Stimulated activated CD4-positive, alpha-beta T cell treated with anti-CD3 and anti-CD28 coated beads, TNF-alpha, amount 100 ng/mL, for 24 hours (primary cell): ENCODE measurements around the gene LRRC4B.

Experiments used
- DNase-seq, 3 experiments: peaks; one replicate each; pipeline ENCODE4 v3.0.0-alpha.2; 2020; ENCODE audit warnings: low read depth in 3 of 3

LRRC4B gene

DNA sequence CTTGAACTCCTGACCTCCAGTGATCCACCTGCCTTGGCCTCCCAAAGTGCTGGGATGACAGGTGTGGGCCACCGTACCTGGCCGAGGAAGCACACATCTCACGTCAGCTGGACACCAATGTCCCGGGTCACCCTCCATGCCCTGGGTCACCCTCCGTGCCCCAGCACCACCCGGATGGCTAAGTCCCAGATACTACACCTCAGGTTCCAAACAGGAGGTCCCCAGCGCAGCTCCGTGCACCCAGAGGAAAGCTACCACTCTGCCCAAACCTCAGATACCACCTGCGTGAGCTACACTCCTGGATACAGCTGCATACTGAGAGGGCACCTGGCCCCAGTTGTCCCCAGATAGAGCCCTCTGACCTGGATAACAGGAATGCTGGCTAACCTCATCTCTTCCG, 14.0 kb downstream of the LRRC4B start:
- DNase-seq = no peak

DNA sequence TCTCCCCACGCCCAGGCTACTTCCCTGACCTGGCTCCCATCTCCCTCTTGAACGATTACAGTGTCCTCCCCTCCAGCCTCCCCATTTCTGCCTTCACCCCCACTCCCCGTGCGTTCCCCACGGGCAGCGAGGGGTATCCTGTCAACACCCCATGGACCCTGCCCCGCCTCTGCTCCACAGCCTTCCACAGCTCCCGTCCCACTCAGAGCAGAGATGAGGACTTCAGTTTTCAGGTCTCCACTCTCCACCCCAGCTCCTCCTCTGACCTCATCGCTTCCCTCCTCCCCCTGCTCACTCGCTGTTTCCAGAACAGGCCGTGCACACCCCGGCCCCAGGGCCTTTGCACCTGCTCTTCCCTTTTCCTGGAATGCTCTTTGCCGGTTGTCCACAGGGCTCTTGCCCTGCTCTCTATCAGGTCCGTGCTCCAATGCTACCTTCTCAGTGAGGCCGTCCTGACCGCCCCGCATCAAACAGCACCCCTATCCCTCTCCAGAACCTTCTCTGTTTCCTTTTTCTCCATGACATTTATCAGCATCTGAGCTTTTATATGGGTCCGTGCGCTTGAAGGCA, 15.0 kb downstream of the LRRC4B start:
- DNase-seq = no peak

DNA sequence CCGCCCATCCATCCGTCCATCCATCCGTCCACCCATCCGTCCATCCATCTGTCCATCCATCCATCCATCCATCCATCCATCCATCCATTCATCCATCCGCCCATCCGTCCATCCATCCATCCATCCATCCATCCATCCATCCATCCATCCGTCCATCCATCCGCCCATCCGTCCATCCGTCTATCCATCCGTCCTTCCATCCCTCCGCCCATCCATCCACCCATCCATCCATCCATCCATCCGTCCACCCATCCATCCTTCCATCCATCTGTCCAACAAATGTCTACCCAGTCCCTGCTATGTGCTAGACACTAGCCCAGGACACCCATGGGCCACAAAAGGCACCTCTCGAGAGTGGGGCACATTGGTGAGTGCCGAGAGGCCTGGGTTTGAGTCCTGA, 15.7 kb downstream of the LRRC4B start:
- DNase-seq = no peak

DNA sequence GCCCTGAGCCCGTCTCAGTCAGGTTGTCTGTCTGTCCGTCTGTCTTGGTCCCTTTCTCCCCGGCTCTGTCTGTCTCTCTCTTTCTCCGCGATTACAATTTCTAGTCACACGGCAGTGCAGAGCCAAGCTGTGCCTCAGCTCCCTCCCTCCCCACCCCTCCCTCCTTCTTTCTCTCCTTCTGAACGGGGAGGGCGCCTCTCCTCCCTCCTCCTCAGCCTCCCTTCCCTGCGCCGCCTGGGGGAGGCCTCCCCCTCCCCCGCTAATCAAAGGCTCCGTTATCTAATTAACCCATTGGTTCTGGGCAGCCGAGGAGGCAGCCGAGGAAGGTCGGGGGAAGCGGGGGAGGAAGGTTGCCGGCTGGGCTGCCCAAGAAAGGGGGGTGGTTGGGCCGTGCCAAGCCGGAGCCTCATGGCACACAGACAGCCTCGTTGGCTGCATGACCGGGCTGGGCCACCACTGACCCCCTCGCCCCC, 16.5 kb downstream of the LRRC4B start:
- no peak for DNase-seq

DNA sequence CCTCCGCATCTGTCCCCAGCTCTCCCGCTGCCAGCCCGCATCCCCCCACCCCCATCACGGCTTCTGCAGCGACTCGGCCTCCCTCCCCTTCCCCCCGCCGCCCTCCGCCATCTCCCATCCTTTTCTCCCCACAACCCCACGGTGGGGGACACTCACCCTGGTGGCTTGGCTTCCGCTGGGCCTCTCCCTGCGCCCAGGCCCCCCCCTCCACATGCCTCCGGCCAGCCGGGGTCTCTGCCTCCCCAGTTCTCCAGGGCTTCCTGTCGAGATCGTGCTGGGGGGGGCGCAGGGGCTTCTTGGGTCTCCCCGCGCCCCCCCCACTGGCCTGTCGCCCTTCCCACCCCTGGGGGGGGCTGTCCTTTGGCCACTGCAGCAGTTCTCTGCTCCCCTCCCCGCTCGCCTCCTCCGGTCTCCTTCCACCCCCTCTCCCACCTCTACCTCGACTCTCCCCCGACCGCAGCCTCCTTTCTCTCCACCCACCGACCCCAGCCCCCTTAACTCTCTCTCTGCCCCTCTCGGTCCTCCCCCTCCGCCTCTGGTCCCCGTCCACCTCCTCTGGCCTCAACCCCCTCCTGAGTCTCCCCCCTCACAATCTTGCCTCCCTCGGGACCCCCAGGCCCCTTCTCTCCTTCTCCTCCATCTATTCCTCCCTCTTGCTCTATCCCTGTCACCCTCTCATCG, 17.1 kb downstream of the LRRC4B start:
- no peak for DNase-seq

DNA sequence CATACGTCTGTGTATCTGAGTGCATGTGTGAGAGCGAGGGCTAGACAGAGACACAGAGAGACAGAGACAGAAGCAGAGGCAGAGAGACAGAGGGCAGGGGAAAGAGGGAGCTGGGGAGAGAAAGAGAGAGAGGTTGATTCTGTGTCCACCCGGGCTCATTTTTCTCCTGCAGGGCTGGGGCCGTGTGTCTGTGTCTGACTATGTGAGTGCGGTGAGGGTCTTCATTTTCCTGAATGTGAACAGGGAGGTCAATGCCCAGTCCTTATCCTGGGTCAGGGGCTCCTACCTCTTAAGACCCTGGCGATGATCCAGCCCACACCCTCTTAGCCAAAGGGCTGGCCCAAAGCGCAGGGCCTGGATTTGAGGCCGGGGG, 17.7 kb downstream of the LRRC4B start:
- no peak for DNase-seq

DNA sequence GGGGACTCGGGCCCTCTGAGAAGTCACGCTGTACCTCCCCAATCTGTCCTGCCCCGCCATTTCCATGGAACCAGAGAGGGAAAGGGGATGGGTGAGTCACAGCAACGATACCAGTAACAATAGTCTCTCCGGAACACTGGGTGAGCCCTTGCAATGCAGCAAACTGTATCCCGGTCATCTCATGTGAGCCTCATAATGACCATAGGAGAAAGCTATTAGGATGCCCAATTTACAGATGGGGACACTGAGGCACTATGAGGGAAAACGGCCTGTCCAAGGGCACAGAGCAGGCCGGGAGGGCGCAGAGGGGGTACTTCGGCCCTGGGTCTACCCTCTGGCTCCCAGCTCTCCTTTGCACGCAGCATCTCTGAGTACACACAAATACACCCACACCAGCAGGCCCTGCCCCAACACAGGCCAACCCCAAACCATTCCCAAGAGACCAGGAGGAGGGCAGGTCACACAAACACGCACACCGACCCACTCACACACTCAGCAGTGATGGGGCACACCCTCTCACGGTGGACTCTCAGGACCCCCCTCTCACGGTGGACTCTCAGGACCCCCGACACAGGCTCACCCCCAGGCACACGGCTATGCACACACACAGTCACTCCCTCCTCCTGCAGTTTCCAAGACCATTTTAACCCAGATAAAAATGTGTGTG, 18.2 kb downstream of the LRRC4B start:
- DNase-seq = no peak

DNA sequence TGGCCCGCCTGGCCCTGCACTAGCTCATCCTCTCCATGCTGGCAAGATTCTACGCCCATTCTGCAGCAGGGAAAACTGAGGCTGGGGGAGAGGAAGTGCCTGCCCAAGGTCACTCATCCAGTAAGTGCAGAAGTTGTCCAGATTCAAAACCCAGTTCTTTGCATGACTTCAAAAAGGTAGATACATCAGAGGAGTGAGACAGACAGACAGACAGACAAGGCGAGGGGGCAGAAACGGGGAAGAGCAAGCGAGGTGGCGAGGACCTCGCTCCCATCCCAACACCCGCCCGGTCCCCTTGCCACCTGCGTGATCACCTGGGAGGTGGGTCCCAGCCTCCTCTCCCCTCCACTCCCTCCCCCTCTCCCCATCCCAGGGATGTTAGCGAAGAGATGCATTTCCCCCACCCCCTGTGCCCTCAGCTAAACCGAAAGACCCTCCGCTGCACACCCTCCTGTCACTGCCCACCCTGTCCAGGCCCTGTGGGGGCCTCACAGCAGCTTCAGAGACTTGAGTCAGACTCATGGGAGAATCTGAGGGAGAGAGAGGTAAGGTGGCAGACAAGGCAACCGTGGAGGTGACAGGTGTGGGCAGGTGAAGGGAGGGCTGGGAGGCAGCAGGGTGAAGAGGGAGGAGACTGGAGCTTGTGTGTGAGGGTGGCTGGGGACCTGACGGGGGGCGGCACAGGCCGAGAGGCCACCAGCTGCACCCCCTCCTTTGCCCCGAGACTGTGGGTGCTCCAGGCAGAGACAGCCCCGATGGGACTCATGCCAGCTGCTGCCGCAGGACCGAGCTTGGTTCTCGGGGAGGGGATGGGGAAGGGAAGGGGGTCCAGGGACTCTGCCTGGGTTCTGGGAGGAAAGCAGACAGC, 18.9 kb downstream of the LRRC4B start:
- DNase-seq = no peak

DNA sequence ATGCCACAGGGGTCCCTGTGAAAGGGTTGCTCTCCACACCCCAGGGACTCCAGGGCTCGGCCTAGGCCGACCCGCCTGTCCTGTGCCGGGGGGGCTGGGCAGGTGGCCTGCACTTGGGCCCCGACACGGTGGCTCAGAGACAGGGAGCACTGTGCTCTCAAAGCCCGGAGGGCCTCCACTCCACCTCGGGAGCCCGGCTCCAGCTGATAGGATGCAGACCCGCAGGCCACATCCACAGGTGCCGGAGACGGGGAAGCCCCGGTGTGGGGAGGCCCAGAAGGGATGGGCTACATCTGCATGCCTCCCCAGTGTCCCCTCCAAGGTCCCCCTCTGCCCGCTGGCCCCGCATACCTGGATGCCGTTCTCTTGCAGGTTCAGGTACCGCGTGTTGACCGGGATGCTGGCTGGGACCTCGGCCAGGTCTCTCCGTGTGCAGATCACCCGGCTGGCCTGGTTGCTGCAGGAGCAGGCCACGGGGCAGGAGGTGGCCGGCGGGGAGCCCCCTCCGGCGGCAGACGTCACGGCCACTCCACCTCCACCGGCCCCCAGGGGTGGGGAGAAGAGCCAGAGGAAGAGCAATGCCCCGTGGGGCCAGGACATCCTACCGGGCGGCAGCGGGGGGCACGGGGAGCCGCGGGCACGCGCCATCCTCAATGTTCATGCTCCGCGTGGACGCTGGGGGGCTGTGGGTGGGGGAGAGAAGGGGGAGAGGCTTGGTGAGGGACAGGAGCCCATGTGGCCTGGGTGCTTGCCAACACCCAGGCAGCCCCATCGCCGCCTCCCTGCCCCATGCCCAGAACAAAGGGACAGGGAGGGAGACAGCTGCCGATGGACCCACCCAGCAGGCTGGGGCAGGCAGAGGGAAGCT, 19.8 kb downstream of the LRRC4B start:
- no peak for DNase-seq

DNA sequence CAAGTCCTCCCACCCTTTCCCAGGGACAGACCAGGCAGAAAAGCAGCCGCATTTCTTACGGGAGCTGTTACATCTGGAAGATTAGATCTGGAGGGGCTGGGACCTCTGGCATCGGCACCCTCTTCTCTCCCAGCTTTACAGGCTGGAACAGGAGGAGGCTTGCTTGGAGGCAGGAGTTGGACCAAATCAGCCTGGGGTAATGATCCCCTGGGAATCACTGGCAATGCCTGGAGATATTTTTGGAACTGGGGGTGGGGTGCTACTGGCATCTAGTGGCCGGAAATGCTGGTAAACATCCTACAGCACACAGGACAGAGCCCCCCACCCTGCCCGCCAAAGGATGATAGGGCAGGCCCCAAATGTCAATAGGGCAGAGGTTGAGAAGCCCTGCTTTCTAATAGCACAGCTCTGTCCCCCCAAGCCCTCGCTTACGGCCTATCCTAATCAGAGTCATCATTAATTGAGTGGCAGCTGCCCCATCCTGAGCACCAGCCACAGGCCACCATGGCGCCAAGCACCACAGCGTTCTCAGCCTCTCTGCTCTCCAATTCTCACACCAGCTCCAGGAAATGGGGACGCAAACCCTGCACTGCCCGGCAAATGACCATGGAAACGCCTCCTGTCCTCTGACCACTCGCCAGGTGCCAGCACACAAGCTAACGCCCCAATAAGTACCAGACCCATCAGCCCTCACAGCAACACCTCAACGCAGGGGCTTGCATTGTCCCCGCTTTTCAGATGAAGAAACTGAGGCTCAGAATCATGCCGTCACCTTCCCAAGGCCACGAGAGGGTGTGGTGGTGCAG, 20.6 kb downstream of the LRRC4B start:
- no peak for DNase-seq

DNA sequence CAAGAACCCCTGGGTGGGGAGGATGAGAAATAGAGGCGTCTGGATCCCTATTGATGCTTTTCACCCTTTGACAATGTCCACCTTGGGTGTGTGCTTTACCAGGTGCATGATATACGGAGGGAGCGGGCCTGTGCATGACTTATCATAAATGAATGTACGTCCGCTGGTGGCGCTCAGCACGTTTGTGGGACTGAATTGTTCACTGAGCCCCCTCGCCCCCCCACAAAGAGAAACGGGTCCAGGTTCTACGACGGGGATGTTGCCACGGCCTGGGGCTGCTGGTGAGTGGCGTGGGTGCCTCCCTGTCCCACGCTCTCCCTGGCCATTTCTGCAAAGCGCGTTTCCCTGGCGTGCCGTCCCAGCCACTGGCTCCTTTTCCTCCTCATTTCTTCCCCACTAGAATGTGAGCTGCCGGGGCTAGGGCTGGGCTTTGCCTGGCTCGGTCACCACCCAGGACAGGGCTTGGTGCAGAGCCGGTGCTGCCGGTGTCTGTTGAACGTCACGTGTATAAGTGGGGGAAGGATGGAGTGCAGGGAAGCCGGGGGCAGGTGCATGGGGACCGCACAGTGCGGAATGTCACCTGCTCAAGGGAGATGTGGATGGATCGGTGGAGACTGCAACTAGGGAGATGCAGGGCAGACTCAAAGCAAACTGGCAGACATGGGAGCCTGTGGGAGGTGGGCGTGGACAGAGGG, 21.6 kb downstream of the LRRC4B start:
- DNase-seq = no peak

DNA sequence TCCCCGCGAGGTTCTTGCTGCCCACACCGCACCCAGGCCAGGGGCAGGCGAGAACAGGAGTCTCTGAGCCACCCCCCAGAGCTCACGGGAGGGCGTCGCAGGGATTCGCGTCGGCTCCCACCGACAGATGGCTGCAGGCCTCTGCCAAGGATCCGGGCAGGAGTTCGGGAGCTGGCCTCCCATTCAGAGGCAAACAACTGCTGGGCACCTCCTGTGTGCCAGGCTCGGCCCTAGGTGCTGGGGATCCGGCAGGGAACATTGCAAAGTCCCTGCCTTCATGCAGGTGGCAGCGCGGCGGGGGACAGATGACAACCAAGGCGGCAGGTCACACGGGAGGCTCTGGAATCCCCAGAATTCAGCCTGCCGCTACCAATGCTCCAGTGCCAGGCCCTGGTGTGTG, 25.3 kb downstream of the LRRC4B start:
- no peak for DNase-seq

DNA sequence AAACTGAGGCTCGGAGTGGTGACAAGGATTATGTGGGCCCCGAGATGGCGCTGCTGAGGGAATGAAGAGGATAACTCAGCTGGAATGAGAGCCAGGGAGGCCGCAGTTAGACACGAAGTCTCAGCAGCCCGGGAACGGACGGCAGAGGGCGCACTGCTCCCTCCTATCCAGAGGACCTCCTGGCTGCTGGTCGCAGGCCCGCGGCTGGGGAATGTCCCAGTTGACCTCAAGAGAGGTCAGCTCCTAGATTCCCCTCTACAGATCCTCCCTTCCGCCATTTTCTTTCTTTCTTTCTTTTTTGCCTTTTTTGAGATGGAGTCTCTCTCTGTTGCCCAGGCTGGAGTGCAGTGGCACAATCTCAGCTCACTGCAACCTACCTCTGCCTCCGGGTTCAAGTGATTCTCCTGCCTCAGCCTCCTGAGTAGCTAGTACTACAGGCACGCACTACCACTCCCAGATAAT, 30.4 kb downstream of the LRRC4B start:
- peak; percentile 34 to 70 (median 40) for DNase-seq

DNA sequence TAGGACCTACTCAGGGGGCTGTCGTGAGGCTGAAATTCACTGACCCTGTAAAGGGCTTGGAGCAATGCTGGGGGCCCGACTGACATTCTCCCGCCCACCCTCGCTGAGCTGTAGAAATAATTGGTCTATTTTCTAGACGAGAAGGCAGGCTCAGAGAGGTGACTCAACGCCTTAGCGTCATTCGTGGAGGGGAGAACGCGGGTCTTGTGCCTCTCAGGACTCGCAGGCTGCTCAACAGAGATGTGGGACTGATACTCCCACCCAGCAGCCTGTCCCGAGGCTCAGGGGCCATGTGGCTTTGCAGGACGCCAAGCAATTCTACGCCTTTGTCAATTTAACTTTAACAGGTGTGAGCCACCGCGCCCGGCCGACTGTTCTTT, 30.9 kb downstream of the LRRC4B start:
- DNase-seq = no peak

DNA sequence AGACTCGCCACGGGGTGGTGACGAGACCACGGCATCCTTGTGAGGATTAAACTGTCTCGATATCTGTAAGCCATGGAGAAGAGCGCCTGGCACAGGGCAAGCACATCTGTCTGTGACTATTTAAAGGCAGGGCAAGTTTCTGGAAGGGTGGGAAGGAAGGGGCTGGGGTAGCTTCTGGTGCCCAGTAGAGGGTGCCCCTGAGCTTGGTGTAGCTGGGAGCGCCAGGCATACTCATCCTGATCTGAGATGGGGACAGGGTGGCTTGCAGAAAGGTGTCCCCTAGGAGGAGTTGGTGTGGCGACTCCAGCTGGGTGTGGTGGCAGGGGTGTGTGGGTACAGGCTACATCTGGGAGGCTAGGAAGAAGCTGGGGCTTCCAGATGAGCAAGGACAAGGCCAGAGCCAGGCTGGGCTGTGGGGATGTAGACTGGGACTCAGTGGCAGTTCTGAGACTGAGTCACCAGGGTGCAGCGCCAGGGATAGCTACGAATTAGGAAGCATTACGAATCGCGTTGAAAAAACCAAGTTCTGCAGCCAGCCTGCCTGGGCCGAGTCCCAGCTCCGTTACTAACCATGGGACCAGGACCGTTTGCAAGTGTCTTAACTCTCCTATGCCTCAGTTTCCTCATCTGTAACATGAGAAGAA, 31.5 kb downstream of the LRRC4B start:
- DNase-seq = no peak

DNA sequence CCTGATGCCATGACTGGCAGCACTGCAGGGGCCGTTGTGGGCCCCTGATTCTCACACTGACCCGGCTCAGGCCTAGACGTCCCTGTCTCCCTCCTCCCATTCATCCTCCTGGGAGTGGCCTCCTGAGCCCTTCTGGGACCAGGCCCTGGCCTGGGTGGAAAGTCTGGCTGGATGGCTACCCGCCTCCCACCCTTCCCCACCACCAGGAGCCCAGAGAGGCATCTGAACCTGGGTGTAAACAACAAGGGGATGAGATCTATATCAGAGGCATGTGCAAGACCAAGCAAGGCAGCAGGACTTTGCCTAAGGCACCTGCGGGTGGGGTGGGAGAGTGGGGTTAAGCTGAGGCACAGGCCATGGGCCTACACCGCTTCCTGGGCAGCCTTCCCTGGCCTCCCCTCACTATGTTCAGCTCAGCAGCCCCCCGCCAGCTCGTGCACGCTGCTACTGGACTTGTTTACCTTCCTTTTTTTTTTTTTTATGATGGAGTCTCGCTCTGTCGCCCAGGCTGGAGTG, 32.5 kb downstream of the LRRC4B start:
- DNase-seq = no peak

DNA sequence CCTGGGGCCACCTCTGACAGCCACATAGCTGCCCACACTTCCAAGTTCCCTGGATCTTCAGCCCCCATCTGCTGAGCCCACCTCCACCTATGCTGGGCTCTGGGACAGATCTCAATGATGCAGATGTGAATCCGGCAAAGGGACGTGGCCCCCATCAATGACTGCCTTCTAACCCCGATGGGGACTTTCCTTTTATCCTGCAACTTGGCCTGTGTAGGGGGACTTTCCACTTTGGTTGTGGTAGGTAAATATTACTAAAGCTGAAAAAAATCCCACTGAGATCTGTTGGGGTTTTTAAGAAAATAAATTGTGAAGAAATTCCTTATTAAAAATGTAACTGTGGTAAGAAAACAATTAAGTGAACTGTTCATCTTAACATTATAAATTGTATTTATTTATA, 33.8 kb downstream of the LRRC4B start:
- DNase-seq = no peak

DNA sequence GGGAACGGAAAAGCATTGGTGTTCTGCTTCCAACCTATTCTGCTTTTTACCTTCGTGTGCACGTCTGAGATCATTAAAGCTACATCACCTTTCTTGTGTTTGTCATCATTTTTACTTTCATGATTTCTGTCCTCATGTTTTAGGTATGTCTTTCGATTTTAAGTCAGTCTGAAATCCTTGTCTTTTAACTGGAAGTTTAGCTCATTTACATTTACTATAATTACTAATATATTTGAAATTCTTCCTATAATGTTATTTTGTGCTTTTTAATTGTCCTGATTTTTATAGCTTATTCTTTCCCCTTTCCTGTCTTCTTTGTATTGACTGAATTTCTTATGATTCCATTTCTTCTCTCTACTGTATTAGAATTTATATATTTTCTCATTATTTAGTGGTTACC, 35.3 kb downstream of the LRRC4B start:
- no peak for DNase-seq

DNA sequence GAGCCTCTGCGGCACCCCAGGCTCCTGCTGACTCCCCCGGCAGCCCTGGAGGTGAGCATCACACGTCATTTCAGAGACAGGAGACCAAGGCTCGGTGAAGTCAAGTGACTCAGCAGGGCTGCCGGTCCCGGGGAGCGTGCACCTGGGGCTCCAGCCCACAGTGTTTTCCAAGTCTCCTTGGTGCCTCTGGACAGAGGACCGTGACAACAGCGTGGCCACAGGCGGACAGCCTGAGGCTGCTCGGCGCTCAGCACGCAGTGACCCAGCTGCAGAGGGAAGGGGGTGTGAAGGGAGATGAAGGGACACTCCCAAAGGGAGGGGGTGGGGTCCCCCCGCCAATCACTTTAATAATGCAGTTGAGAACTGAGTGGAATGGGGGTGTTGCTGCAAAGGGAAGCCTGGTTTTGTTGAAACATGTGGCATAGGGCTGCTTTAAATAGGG, 37.0 kb downstream of the LRRC4B start:
- DNase-seq = no peak
